Activated T-helper 2 cell treated with anti-CD3 and anti-CD28 coated beads, Interferon-gamma antibody, Interleukin-2, Interleukin-4, amounts not matched to agents 10 μg/mL and 5 μg/mL and 100 μg/mL, durations not matched to agents 14 hours and 24 hours and 36 hours (primary cell): ENCODE data around the gene AXIN2. TPM values are rescaled to one million over a fixed set of nuclear protein-coding genes. Genes with fewer than 3 reads are reported as not detected.

ENCODE experiments used
- DNase-seq: peaks from one replicate; pipeline ENCODE4 v3.0.0; 2021; ENCODE audit warnings: low spot score
- H3K27ac Mint-ChIP-seq: one replicate; pipeline ENCODE4 v1.8.0; 2021; ENCODE audit warnings: mixed read lengths
- H3K27me3 Mint-ChIP-seq: one replicate; pipeline ENCODE4 v1.8.0; 2021; ENCODE audit warnings: low read depth, mixed read lengths
- H3K36me3 Mint-ChIP-seq: one replicate; pipeline ENCODE4 v1.8.0; 2021; ENCODE audit warnings: low read depth, mixed read lengths
- H3K4me1 Mint-ChIP-seq: one replicate; pipeline ENCODE4 v1.8.0; 2021; ENCODE audit warnings: low read depth, mixed read lengths
- H3K4me3 Mint-ChIP-seq: one replicate; pipeline ENCODE4 v1.8.0; 2021; ENCODE audit warnings: low read depth, mild to moderate bottlenecking, moderate library complexity, mixed read lengths
- H3K9me3 Mint-ChIP-seq: one replicate; pipeline ENCODE4 v1.8.0; 2021; ENCODE audit warnings: mixed read lengths
- intact Hi-C: fragments of 100-400 bp; cut with micrococcal nuclease; formaldehyde crosslinking; loops from one replicate; pipeline ENCODE4 v1.15.1; 2023
- total RNA-seq: library from RNA; stranded (reverse); gene quantifications from 2 replicates; pipeline ENCODE4 v1.2.3, GENCODE V29; 2022

The AXIN2 gene
- total RNA-seq, 1 donor from 2014 or later = 6.8 TPM

GRCh38 chr17:65537343-65537844 is 24.1 kb downstream of the AXIN2 start:
- no peak overlapping the region for H3K4me3 Mint-ChIP-seq
- no peak overlapping the region for H3K27ac Mint-ChIP-seq
- peaks cover 55% of the 10 kb centered on the region for H3K36me3 Mint-ChIP-seq
- peaks cover 3% of the 10 kb centered on the region for H3K4me1 Mint-ChIP-seq
- no peak for DNase-seq
- H3K27me3 Mint-ChIP-seq = no peaks in the 10 kb centered on the region
- H3K9me3 Mint-ChIP-seq = no peaks in the 10 kb centered on the region
- intact Hi-C loops = no loop called here

- intact Hi-C loops = no loop called here
- Mint-ChIP-seq H3K27ac (no peak overlapping the region), H3K36me3 (peaks cover 59% of the 10 kb centered on the region), H3K4me3 (no peak overlapping the region), H3K27me3 (no peaks in the 10 kb centered on the region), H3K9me3 (no peaks in the 10 kb centered on the region), H3K4me1 (peaks cover 3% of the 10 kb centered on the region)
- DNase-seq = no peak
Measured at GRCh38 chr17:65536573-65537342, 24.7 kb downstream of the AXIN2 start.

- Mint-ChIP-seq H3K9me3 (no peaks in the 10 kb centered on the region), H3K27me3 (no peaks in the 10 kb centered on the region), H3K27ac (no peak overlapping the region), H3K36me3 (peaks cover 51% of the 10 kb centered on the region), H3K4me1 (peaks cover 3% of the 10 kb centered on the region), H3K4me3 (no peak overlapping the region)
- intact Hi-C loops = no loop called here
- DNase-seq = no peak
Measured at GRCh38 chr17:65535777-65536572, 25.5 kb downstream of the AXIN2 start.

- Mint-ChIP-seq H3K4me3 (no peak overlapping the region), H3K27me3 (no peaks in the 10 kb centered on the region), H3K9me3 (no peaks in the 10 kb centered on the region), H3K27ac (no peak overlapping the region), H3K4me1 (no peaks in the 10 kb centered on the region), H3K36me3 (peaks cover 48% of the 10 kb centered on the region)
- intact Hi-C loops = no loop called here
- no peak for DNase-seq
Measured at GRCh38 chr17:65533852-65534457, 27.5 kb downstream of the AXIN2 start.

- no peaks in the 10 kb centered on the region for H3K9me3 Mint-ChIP-seq
- no peak overlapping the region for H3K27ac Mint-ChIP-seq
- peaks cover 49% of the 10 kb centered on the region for H3K36me3 Mint-ChIP-seq
- no peaks in the 10 kb centered on the region for H3K27me3 Mint-ChIP-seq
- H3K4me3 Mint-ChIP-seq = no peak overlapping the region
- H3K4me1 Mint-ChIP-seq = no peaks in the 10 kb centered on the region
- intact Hi-C loops = no loop called here
- no peak for DNase-seq
Measured at GRCh38 chr17:65533056-65533745, 28.2 kb downstream of the AXIN2 start.

GRCh38 chr17:65532101-65532890 is 29.2 kb downstream of the AXIN2 start:
- no peaks in the 10 kb centered on the region for H3K9me3 Mint-ChIP-seq
- no peaks in the 10 kb centered on the region for H3K4me1 Mint-ChIP-seq
- H3K36me3 Mint-ChIP-seq = peaks cover 47% of the 10 kb centered on the region
- H3K27ac Mint-ChIP-seq = no peak overlapping the region
- no peak for DNase-seq
- intact Hi-C loops = no loop called here
- no peak overlapping the region for H3K4me3 Mint-ChIP-seq
- H3K27me3 Mint-ChIP-seq = peaks cover 2% of the 10 kb centered on the region

GRCh38 chr17:65531256-65532100 is 30.0 kb downstream of the AXIN2 start:
- H3K4me3 Mint-ChIP-seq = no peak overlapping the region
- peaks cover 41% of the 10 kb centered on the region for H3K36me3 Mint-ChIP-seq
- peaks cover 2% of the 10 kb centered on the region for H3K27me3 Mint-ChIP-seq
- H3K9me3 Mint-ChIP-seq = no peaks in the 10 kb centered on the region
- intact Hi-C loops = no loop called here
- no peak for DNase-seq
- H3K4me1 Mint-ChIP-seq = no peaks in the 10 kb centered on the region
- H3K27ac Mint-ChIP-seq = no peak overlapping the region

GRCh38 chr17:65530523-65531255 is 30.8 kb downstream of the AXIN2 start:
- no peak overlapping the region for H3K27ac Mint-ChIP-seq
- peaks cover 33% of the 10 kb centered on the region for H3K36me3 Mint-ChIP-seq
- H3K9me3 Mint-ChIP-seq = no peaks in the 10 kb centered on the region
- H3K27me3 Mint-ChIP-seq = peaks cover 4% of the 10 kb centered on the region
- no peak for DNase-seq
- intact Hi-C loops = no loop called here
- H3K4me1 Mint-ChIP-seq = no peaks in the 10 kb centered on the region
- no peak overlapping the region for H3K4me3 Mint-ChIP-seq

- Mint-ChIP-seq H3K4me1 (no peaks in the 10 kb centered on the region), H3K9me3 (no peaks in the 10 kb centered on the region), H3K4me3 (no peak overlapping the region), H3K27ac (no peak overlapping the region), H3K27me3 (peaks cover 6% of the 10 kb centered on the region), H3K36me3 (peaks cover 25% of the 10 kb centered on the region)
- intact Hi-C loops = no loop called here
- no peak for DNase-seq
Measured at GRCh38 chr17:65529761-65530522, 31.5 kb downstream of the AXIN2 start.

- intact Hi-C loops = no loop called here
- H3K9me3 Mint-ChIP-seq = no peaks in the 10 kb centered on the region
- DNase-seq = no peak
- no peak overlapping the region for H3K4me3 Mint-ChIP-seq
- H3K36me3 Mint-ChIP-seq = peaks cover 23% of the 10 kb centered on the region
- peaks cover 10% of the 10 kb centered on the region for H3K27me3 Mint-ChIP-seq
- H3K4me1 Mint-ChIP-seq = peaks cover 6% of the 10 kb centered on the region
- H3K27ac Mint-ChIP-seq = no peak overlapping the region
Measured at GRCh38 chr17:65529040-65529633, 32.3 kb downstream of the AXIN2 start.
